OCI-LY1 (cell line): ENCODE data around the gene SCD.

Source experiments
- EZH2 ChIP-seq: fragments of 200-600 bp; sonication (generic), shearing (Covaris generic); IDR thresholded peaks from 2 replicates; pipeline ENCODE4 v1.8.0; 2017; ENCODE audit warnings: borderline replicate concordance, mixed run types, mild to moderate bottlenecking, antibody characterized with exemption, low read length, moderate library complexity, mixed read lengths
- TF ChIP-seq, protein P1 (sequence below): fragments of 200-600 bp; sonication (generic), shearing (Covaris generic); IDR thresholded peaks from 2 replicates; pipeline ENCODE4 v1.5.1; 2017; ENCODE audit warnings: mild to moderate bottlenecking, antibody characterized with exemption, low read length, moderate library complexity, mixed read lengths

DNA sequence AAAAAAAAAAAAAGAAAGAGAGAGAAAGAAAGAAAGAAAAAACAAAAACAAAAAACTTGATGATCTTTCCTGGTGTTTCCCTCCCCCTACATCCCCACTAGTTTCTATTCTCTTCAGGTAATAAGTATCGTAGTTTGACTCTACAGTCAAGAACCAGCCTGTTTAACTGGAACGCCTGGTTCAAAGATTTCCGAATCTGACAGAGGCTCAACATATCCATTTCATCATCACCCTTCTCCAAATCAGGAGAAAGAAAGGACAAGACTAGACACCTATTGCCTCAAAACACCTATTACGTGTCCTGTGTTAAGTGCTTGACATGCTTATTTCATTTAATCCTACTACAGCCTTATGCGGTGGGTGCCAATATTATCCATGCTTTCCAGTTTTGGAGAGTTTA is 40.2 kb upstream of the SCD start:
- TF ChIP-seq, protein P1, sequence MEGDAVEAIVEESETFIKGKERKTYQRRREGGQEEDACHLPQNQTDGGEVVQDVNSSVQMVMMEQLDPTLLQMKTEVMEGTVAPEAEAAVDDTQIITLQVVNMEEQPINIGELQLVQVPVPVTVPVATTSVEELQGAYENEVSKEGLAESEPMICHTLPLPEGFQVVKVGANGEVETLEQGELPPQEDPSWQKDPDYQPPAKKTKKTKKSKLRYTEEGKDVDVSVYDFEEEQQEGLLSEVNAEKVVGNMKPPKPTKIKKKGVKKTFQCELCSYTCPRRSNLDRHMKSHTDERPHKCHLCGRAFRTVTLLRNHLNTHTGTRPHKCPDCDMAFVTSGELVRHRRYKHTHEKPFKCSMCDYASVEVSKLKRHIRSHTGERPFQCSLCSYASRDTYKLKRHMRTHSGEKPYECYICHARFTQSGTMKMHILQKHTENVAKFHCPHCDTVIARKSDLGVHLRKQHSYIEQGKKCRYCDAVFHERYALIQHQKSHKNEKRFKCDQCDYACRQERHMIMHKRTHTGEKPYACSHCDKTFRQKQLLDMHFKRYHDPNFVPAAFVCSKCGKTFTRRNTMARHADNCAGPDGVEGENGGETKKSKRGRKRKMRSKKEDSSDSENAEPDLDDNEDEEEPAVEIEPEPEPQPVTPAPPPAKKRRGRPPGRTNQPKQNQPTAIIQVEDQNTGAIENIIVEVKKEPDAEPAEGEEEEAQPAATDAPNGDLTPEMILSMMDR: no peak
- TF ChIP-seq EZH2: no peak
